HCT116 (cell line): Measurements from ENCODE around the gene INTS1.

Experiments
- CTCF ChIP-seq, 3 experiments: fragments of 200-600 bp in 1 of 3; sonication (generic) in 1 of 3; IDR thresholded peaks in 2 of 3; conservative IDR thresholded peaks in 1 of 3; 2 replicates each; pipeline ENCODE4 v1.5.1; 2012 to 2017; ENCODE audit warnings: low read depth in 2 of 3, low read length in 2 of 3, antibody characterized with exemption in 1 of 3, borderline replicate concordance in 1 of 3, control low read depth in 1 of 3, mild to moderate bottlenecking in 1 of 3, mixed read lengths in 1 of 3, mixed run types in 1 of 3, moderate library complexity in 1 of 3; ENCODE audit not compliant: insufficient read depth in 1 of 3
- ELF1 ChIP-seq: IDR thresholded peaks from 2 replicates; pipeline ENCODE4 v1.6.1; 2012; ENCODE audit warnings: low read depth, borderline replicate concordance
- EZH2phosphoT487 ChIP-seq: fragments of 200-600 bp; IDR thresholded peaks from 2 replicates; pipeline ENCODE4 v1.6.1; 2018; ENCODE audit warnings: antibody characterized with exemption, borderline replicate concordance
- POLR2A ChIP-seq: IDR thresholded peaks from 2 replicates; pipeline ENCODE4 v1.7.0; 2011; ENCODE audit warnings: borderline replicate concordance; ENCODE audit not compliant: insufficient read depth, insufficient read length; ENCODE audit errors: extremely low read depth
- POLR2AphosphoS5 ChIP-seq: IDR thresholded peaks from 2 replicates; pipeline ENCODE4 v1.6.1; 2011; ENCODE audit warnings: mild to moderate bottlenecking, low read depth, low read length, moderate library complexity
- RAD21 ChIP-seq: IDR thresholded peaks from 2 replicates; pipeline ENCODE4 v1.6.1; 2012; ENCODE audit warnings: low read depth, mild to moderate bottlenecking
- SP1 ChIP-seq: IDR thresholded peaks from 2 replicates; pipeline ENCODE4 v1.6.1; 2012; ENCODE audit warnings: low read depth

GRCh38 chr7:1547777-1548437 lies 43.7 kb upstream of the INTS1 start:
- TF ChIP-seq CTCF (IDR thresholded peaks at IDR 0.05 in 2 of 3, conservative IDR thresholded peaks at IDR 0.05 in 1 of 3; ENCODE audit: borderline replicate concordance in 1 of 3, insufficient read depth in 1 of 3, low read depth in 2 of 3, low read length in 2 of 3), result no peak
- no peak for TF ChIP-seq POLR2A
- no peak for TF ChIP-seq EZH2phosphoT487
- no peak for TF ChIP-seq ELF1
- no peak for TF ChIP-seq SP1
- TF ChIP-seq POLR2AphosphoS5, result no peak
- TF ChIP-seq RAD21, result no peak
